GM12872 (cell line): ENCODE measurements around the gene PMPCA.

Source experiments
- TF ChIP-seq, protein P1 (sequence below): IDR thresholded peaks from 3 replicates; pipeline ENCODE4 v1.5.1; 2011; ENCODE audit warnings: low read depth, mild to moderate bottlenecking, low read length, moderate library complexity; ENCODE audit not compliant: insufficient read depth

Gene PMPCA

DNA sequence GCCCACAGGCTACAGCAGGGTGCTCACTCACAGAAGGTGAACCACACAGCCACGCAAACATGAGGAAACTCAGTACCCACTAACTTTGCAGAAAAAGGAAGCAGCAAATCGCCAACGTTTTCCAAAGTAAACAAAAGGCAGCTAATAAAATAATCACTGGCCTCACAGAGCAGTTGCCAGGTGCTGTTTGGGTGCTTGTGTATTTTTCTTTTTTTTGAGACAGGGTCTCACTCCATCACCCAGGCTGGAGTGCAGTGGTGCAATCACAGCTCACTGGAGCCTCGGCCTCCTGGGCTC, 14.3 kb upstream of the PMPCA start:
- TF ChIP-seq, protein P1, sequence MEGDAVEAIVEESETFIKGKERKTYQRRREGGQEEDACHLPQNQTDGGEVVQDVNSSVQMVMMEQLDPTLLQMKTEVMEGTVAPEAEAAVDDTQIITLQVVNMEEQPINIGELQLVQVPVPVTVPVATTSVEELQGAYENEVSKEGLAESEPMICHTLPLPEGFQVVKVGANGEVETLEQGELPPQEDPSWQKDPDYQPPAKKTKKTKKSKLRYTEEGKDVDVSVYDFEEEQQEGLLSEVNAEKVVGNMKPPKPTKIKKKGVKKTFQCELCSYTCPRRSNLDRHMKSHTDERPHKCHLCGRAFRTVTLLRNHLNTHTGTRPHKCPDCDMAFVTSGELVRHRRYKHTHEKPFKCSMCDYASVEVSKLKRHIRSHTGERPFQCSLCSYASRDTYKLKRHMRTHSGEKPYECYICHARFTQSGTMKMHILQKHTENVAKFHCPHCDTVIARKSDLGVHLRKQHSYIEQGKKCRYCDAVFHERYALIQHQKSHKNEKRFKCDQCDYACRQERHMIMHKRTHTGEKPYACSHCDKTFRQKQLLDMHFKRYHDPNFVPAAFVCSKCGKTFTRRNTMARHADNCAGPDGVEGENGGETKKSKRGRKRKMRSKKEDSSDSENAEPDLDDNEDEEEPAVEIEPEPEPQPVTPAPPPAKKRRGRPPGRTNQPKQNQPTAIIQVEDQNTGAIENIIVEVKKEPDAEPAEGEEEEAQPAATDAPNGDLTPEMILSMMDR, result no peak

DNA sequence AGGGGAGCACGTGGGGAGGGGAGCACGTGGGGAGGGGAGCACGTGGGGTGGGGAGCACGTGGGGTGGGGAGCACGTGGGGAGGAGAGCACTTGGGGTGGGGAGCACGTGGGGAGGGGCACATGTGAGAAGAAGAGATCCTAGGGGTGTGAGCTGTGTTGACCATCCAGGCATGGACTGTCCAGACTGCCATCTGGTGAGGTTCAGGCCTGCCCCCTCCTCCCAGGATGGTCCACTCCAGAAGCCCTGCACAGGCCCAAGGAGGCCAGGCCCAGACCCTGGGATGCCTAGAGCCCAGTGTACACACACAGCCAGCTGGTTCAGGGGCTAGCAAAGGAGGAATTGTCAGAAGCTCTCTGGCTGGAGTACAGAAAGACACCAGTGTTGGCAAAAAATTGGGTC, 12.8 kb upstream of the PMPCA start:
- TF ChIP-seq, protein P1, result no peak

DNA sequence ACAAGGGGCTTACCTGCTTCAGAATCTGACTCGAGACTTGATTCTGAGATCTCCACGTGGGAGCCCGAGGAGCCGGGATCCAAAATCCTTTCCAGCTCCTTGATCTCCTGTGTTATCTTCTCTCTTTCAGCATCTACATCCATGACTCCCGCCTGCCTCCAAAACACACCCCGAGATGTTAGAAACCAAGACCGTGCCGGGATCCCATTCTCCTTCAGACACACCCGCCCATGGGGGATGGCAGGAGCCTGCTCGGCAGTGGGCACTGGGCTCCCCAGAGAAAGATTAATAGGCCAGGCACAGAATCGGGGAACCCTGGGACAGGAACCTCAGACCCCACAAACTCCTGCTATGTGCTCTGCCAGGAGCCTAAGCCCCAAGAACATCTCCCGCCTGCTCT, 12.2 kb upstream of the PMPCA start:
- TF ChIP-seq, protein P1, result no peak

DNA sequence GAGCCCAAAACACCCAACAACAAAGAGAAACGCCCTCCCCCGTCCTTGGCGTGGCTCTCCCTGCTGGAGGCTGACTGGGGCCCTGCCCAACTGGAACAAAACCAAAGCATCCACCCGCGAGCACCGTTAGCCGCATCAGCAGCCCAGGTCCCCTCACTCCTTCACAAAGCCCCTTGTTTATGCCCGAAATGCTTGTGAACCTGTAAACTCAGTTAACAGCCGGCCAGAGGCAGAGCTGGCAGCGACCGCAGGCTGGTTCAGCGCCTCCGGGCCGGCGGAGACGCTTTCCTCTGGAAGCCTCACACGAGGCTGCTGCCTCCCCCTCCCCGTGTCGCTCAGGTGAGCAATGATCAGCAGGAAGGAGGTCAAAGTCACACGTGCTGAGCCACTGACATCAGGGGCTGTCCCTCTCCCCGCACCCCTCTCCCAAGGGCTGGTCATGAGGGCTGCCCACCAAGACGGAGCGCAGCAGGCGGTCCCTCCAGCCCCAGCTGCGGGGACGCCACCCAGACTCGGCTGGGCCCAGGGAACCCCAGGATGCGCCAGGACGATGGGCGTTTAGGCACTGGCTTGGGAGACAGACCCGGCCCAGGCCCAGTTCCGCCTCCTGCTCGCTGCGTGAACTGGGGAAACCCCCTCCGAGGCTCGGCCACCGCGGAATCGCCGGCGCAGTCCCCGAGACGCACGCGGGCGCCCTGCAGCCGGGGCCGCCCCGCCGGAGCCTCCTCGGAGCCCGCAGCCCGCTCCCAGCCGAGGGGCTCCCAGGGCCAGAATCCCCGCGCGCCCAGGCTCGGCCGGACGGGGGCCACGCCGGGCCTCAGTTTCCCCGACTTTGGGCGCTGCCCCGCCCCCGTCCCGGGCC, 11.1 kb upstream of the PMPCA start:
- TF ChIP-seq, protein P1, result no peak

DNA sequence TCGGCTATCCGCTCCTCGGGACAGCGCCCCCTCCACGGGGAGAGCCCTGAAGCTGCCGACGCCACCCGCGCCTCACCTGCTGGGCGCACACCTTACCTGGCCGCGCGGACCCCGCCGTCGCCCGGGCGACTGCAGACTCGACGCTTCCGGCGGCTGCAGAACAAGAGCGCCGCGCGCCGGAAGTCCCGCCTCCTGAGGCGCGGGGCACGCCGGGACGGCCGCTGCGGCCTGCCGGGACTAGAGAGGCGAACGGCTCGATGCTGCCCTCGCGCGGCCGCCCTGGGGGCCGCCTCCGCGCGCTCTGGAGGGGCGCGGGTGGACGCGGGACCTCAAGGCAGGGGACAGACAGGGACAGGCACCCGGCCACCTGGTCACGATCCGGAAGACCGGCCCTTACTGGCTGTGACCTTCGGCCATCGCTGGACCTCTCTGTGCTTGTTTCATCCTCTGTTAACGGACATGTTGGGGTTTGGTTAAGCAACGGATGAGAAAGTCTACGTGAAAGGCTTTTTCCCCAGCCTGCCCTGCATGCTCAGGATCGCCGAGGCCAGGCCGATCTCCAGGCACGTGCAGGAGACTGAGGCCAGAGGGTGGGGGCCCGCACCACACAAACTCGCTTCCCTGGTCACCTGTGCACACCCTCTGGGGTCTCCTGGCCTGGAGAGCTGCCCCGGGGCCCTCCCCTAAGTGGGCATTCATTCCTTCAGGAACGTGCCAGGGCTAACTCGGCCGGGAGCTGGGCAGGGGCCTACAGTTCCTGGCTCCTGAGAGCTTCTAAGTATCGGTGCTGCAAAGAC, 10.2 kb upstream of the PMPCA start, which contains the start of gene SNAPC4:
Gene SNAPC4, minus strand, starts transcription at position 133 of the 797 bp plus-strand sequence. CDS start 1,742 bp downstream, outside the sequence.
- TF ChIP-seq, protein P1, result peak; percentile 85

DNA sequence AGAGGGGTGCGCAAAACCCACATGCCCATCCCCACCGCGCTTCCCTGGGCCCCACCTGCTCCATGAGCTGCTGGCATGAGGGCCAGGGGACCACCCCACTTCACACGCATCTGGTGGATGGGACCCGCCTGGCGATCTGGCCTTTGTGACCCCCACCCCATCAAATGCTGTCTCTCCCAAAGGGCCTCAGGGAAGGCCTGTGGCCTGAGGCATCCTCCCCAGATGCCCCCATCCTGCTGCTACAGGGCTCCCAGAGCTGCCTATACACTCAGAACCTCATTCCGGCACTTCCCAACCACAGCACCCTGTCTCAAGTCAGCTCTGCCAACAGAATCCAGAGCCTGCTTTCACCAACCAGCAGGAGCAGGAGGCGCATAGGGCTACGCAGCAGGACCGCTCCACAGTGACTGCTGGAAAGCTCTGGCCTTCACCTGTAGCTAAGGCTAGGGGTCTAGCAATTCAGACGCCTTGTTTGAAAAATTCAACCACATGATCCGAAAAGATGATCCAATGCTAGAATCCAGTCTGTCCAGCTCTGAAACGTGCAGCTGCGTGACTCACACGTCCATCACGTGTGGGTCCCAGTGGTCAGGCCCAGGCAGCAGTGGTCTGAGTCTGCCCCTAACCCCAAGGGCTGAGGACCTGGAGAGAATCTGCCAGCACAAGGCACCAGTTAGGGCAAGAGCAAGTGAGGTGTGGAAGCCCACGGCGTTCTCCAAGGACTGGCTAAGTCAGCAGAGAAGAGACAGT, 9.1 kb upstream of the PMPCA start:
- TF ChIP-seq, protein P1, result no peak

DNA sequence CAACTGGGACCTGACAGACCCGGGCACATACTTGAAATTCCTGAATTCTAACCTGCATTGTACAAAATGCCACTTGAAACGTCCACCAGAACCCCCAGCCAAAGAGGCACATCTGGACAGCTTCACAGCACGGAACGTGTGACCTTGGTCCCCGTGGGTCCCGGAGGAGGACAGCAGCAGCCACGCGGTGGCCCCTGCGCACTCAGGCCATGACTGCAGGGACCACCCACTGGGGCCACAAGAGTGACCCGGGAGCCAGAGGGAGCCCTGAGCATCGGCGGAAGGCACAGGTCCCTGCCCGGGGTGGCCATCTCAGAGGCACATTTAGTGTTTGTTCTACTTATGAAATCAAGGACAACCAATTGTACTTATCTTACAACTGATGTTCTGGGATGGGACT, 8.4 kb upstream of the PMPCA start:
- TF ChIP-seq, protein P1, result no peak
